Head of caudate nucleus (tissue), 42 donors: ENCODE results near the gene CDH13.
A peak's percentile ranks its signal among the peaks of the same experiment; 100 is the strongest.

Experiments
- DNase-seq, 42 donors: peaks; one replicate each; pipeline versions ENCODE4 v3.0.0 to v3.0.0-alpha.2; 2020 to 2021; ENCODE audit warnings: mixed read lengths in 7 of 42
- intact Hi-C: fragments of 100-400 bp; cut with DNase I; formaldehyde crosslinking; loops from one replicate; pipeline ENCODE4 v1.15.0; 2022

CDH13 gene

DNA sequence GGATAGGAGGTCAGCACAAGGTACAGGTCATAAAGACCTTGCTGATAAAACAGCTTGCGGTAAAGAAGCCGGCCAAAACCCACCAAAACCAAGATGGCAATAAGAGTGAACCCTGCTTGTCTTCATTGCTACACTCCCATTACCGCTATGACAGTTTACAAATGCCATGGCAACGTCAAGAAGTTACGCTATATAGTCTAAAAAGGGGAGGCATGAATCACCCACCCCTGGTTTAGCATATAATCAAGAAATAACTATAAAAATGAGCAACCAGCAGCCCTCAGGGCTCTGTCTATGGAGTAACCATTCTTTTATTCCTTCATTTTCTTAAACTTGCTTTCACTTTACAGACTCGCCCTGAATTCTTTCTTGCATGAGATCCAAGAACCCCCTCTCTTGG is 1180.0 kb downstream of the CDH13 start:
- intact Hi-C loops, result no loop called here
- peak in 1 of 42 donors; percentile 14 for DNase-seq

DNA sequence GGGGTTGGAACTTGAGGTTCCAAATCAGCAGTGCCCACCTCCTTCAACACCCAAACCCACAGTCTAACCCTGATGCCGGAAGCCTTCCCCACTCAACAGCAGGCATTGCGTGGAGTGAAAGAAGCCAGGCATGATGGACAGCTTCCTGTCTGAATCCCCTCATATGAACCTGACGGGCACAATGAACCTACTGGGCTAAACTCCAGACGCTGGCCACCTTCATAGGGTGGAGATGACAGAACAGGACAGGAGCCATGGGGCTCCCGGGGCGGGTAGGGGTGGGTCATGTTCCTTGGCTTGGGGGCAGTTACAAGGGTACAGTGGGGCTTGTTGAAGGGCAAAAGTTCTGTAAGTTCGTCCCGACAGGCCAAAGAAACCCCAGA is 1180.5 kb downstream of the CDH13 start:
- intact Hi-C loops, result no loop called here

DNA sequence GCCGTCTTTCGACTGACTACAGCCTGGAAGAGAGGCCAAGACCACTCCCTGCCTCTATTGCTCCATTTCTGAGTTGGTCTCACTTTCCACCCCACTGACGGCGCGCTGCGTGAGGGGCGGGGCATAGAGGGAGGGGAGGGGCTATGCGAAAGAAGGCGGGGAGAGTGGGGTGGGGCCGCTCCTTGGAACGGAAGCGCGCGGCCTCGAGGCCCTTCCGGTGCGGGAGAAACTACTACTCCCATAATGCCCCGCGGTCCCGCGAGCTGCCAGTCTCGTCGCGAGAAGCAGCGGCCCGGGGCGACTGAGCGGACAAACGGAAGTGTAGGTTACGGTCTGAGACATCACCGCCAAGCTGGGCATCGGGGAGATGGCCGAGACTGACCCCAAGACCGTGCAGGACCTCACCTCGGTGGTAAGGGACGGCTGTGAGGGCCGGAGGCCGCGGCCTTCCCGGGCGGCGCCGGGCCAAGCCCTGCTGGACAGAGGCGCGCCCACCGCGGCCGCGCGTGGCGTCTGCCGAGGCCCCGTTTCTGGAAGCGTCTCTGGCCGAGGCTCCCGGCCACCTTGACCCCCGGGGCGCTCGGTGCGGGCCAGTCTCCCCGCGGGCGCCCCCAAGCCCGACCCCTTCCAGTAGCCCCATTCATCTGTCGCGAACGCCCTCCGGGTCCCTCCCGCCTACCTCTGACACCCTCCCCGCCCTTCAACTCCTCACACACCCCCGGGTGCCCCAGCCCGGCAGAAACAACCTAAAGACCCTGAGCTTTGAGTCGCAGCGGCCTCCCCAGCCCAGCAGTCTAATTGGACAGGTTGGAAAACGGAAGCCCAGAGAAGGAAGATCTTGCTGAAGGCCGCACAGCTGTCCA is 1181.2 kb downstream of the CDH13 start, which contains the start of gene HSBP1:
Gene HSBP1, plus strand, starts transcription at position 269 of the 863 bp plus-strand sequence. Its CDS starts 99 bp downstream, at position 368.
- intact Hi-C loops, result no loop called here
- peak; percentile 87 to 98 (median 94) for DNase-seq

More for the DNA sequence above, 1180.5 kb downstream of the CDH13 start:
- peak in 1 of 42 donors; percentile 23 for DNase-seq

DNA sequence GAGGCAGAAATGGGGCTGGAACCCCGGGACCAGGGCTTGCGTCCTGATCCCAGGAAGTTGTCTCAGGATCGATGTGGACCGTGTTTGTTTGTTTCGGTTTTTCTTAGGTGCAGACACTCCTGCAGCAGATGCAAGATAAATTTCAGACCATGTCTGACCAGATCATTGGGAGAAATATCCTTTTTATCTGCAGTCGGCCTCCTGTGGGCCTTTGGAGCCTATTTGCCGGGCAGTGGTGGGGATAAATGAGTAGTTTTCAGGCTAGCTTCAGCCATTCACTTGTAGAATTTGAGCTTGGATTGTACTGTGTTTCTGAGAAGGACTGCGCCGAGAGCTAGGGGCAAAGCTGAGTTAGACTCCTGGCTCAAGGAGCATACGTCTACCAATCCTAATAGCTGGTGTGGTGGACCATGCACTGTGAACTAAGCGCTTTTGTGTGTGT is 1181.8 kb downstream of the CDH13 start:
- intact Hi-C loops, result no loop called here
- no peak for DNase-seq

DNA sequence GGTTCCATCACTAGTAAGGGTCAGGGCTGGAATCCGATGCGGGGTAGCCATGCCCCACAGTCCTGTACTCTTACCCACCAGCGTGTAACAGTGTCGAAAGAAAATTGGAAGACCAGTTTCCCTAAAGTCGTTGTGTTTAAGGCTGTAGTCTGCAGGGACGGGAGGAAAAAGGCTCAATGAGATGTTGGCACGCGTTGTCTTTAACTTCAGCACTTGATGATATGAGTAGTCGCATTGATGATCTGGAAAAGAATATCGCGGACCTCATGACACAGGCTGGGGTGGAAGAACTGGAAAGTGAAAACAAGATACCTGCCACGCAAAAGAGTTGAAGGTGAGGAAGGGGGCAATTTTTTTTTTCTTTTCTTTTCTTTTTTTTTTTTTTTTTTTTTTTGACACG is 1182.3 kb downstream of the CDH13 start:
- DNase-seq, result no peak
- intact Hi-C loops, result no loop called here

DNA sequence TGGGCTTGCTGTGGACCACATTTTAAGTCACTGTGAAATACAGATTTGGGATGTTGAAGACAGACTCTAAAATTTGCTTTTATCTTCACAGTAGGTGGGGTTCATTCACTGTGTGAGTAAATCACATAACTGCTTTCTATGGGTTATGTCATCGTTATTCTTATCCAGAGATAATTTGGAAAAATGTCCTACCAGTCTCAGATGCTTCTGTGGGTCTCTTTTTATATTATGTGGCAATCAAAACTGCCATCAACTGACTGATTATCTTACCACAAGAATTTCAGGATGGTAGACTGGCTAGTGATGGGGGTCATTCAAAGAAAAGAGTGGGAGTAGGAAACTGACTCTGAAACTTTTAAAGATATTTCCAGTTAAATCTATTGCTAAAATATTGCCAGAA is 1184.1 kb downstream of the CDH13 start:
- intact Hi-C loops, result no loop called here
- no peak for DNase-seq

DNA sequence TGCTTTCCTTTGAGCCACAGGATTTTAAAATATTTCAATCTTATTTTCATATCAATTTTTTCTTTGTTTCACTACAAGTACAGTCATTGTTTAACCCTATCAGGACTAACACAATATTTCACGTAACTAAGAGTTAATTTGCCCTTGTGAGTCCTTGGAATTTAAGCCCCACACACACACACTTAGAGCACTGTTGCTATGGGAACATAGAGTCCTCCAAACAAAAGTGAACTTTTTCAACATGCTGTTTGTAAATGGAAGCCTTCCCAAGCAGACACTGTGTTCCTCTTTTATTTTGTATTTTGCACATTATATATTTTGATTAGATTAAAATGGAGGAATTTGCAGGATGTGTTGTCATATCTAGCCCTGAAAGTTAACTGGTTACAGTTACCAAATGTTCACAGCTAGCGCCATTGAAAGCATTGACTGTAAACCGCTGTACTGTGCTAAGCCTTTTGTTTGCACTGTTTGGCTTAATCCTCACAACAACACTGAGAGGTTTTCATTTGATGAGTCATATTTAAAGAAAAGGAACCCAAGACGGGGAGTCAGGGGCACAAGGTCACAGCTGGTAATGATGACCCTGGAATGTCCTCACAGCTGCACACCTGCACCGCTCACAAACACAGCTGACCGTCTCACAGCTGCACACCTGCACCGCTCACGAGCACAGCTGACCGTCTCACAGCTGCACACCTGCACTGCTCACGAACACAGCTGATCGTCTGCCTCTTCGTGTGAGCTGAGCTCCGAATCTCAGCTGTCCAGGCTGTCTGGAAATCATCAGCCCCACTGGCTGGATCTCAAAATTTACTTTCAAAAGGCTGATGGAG is 1187.3 kb downstream of the CDH13 start:
- intact Hi-C loops, result no loop called here
- DNase-seq, result peak in 1 of 42 donors; percentile 18

DNA sequence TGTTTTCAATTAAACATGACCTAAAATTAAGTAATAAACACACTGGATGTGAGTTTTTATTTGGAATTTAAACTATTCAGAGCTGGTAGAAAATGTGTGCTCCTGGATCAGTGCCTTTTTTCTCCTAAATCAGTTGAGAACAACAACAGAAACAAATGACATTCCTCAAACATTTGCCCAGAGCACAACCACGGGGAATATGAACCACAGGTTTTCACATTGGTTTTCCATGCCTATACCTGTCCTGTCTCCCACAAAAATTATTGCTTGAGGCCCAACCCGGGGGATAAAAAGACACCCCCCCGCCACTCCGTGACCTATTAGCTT is 1187.9 kb downstream of the CDH13 start:
- intact Hi-C loops, result no loop called here
- no peak for DNase-seq

DNA sequence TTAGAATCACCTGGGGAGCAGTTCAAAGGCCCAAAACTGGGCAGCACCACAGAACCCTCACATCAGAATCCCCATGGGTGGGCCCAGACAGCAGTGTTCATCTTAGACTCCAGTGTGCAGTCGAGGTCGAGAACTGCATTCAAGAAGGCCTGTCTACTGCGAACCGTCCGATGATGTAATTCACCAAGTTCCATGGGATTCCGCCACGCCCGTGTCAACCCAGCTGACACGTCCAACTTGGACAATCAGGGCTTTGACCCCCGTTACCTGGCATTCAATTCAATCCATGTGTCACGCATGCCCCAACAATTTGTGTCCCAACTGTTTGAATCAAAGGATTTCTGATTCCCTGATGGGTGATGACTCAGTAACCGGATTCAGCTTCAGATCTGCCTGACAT is 1190.3 kb downstream of the CDH13 start:
- DNase-seq, result no peak
- intact Hi-C loops, result no loop called here

DNA sequence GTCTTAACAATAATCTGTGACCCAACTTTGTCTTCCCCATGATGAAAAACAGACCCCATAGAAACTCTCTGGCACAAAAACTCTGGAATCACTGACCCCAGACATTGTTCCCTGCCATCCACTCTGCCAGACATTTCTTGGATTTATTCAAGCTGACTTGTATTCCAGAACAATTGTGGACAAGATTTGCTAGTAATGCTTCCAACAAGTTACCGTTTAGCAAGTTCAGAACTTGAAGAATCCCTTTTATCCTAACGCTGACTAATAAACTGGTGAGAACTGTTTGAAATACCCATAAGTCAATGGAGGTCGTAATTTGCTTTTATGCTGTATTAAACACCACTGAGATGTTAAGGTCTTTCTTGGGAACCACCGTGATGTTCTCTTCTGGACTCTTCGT is 1191.5 kb downstream of the CDH13 start:
- intact Hi-C loops, result no loop called here
- DNase-seq, result no peak

DNA sequence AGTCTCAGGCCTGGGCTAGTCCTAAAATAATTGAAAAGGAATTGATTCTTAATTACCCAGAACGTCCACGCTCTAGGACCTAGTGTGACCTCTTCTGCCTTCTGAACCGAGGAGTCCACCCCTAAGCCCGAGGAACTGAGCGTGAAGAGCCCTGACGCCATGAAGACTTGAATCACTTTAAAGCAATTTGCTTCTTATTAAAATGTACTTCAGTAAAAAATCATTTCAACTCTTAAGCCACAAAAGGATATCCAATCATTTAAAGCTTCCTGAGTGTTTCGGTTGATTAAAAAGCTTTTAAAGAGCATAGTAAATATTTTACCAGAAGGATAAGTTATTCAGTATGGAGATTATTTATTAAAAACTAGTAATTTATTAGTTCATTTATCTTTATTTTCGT is 1192.6 kb downstream of the CDH13 start:
- DNase-seq, result no peak
- intact Hi-C loops, result no loop called here

DNA sequence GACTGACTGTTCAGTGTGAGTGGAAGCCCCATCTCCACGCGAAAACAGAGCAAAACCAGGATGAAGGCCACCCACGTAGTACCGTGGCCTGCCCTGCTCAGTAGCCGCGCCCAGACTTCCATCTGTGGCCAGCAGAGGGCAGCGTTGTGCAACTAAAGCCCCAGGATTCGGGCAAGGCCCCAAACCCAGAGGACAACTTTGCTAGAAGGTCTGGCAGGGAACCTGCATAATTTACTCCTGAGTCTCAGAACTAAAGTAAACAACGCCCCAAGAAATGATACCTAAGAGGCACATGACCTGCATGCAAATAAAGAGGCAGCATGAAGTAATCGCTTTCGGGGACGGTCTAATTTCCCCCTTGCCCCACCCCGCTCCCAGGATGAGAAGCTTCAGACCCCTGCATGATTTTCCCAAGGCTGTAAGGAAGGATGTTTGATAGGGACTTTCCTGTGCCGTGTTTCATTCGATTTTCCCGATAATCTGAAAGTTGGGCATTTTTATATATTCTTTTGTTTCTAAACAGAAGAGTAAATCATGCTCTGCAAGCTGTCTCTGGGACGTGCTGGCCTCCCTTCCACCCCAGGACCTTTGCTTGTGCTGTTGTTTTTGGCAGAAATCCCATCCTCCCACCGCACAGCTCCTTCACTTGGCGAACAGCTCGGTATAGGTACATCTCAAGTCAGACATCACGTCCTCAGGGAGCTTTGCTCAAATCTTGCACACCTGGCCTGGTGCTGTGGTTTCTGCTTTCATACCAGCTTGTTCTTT is 1199.6 kb downstream of the CDH13 start:
- DNase-seq, result peak; percentile 64 to 96 (median 90)
- intact Hi-C loops, result no loop called here

DNA sequence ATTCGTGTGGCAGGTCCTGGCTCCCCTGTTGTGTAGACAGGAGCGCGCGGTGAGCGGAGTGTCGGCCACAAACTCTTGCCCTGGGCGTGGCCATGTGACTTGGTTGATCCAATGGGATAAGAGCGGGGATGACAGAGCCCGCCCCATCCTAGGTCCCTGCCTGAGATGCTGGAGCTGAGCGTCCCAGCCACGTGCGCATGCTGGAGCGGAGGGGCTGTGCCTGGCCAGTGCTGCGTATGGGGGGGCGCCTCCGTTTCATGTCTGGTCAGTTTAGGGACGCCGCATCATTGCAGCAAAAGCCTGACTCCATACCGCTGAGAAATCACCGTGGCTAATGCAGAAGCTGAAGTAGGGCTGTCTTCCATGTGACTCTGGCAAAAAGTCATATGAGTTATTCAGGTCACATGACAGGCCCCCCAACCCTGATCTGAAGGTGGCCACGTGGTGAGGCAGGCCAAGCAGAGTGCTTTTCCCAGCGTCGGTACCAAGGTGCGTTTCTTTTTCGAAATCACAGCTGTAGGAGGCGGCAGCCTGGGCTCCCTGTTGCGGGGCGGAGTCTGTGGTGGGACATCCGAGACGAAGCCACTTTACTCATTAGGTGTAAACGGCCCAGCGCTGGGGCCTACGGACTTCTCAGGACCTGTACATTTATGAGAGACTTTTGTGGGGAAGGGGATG is 1203.5 kb downstream of the CDH13 start:
- DNase-seq, result peak in 1 of 42 donors; percentile 33
- intact Hi-C loops, result no loop called here

DNA sequence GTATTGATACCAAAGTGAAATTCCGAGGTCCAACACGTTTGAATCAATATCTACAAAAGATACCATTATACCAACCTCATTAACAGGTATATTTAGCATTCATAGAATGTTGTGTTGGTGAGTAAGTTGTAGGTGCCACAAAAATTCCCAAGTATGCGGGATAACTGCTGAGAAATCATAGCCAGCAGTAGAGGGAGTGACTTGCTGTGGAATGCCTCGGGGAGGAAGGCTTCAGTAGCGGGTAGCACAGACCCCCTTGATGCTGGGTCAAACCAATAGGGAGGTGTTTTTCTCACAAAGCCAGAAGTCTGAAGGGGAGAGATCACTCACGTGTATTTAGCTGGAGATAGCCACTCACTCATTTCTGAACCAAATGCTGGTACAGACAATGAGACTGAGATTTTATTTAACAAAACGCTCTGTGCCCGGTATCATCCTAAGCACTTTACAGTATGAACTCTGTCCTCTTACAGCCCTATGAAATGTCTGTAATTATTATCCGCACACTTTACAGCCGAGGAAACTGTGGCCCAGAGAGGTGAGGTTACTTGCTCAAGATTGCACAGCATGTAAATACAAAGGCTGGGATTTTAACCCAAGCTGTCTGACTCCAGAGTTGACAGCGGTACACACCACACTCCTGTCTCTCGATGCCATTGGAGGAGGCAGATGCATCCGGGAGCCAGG is 1204.1 kb downstream of the CDH13 start:
- intact Hi-C loops, result no loop called here
- DNase-seq, result peak in 1 of 42 donors; percentile 1

DNA sequence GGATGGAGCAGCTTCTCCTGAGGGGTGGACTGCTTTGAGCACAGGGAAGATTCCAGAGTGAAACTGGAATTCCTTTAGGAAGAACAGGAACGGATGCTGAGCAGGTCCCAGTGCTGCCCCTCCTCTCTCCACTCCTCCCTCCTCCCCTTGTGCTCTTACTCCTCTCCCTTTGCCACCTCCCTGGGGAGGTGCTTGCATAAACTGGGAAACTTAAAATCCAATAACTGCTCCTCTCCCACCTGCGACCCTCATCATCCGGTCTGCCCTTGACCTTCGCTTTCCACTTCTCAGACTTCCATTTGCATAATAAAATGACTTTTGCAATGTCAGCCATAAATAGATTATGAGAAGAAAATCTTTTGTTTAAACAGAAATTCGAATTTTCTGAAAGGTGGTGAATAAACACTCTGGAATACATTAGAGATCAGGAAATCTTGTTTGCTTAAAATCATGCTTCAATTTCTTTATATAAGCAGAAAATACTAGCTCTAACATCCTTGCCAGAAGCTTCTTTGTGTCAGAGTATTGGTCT is 1204.8 kb downstream of the CDH13 start:
- intact Hi-C loops, result no loop called here
- DNase-seq, result peak in 2 of 42 donors; percentile 2 to 30

DNA sequence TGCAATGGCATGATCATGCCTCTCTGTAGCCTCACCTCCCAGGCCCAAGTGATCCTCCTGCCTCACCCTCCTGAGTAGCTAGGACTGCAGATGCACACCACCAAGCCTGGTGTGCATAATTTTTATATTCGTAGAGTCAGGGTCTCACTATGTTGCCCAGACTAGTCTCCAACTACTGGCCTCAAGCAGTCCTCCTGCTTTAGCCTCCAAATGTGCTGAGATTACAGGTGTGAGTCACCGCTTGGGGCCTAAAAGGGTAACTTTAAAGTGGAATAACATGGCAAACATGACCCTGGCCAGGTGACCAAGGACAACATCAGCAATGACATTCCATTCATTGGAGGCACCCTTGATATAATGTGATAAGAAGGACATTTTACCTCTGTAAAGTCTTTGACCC is 1207.2 kb downstream of the CDH13 start:
- intact Hi-C loops, result no loop called here
- DNase-seq, result peak in 1 of 42 donors; percentile 1

DNA sequence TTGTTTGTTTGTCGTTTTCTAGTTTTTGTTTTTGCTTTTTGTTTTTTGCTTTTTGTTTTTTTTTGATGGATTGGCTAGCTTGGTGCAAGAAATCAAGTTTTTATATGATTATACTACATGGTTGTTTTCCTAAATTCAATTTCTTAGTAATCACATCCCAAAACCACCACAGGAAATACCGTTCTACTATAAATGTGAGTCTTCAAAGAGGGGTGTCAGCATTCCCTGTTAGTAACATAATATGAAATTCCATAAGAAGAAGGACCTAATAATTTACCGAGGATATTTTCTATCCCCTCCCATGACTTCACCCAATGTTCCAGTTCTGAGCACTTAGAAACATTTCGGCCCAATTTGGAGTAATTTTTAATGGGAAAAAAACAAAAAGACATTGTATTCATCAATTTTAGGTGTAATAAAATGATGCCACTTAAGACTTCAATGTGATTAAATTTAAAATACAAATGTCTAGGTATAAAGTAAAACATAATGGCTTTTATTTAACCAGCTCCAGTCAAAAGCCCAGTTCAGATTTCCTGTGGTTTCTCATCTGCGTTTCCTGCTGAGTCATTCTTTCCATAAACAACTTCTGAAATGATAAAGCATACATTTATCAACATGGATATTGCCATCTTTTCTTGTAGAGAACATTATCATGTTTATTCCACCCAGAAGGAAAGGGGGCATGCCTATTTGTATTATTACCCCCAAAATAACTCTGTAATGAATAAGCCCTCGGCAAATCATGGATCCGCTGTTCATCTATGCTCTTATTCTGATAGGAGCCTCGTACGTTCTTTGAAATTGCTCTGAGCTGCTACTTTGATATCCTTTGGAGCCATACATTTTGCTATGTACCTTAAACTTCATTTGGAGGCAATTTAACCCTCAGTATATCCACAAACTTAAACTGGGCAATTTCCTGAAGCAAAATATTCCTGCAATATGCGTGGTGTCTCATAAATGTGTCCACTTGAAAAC is 1209.1 kb downstream of the CDH13 start:
- no peak for DNase-seq
- intact Hi-C loops, result no loop called here
